Activated naive CD4-positive, alpha-beta T cell treated with Interleukin-2 at 50 U/mL for 16 hours (primary cell): Measurements from ENCODE around the gene KIAA1671.

ENCODE experiments used
- DNase-seq: peaks from one replicate; pipeline ENCODE4 v3.0.0-alpha.2; 2020

The KIAA1671 gene

GRCh38 chr22:25096638-25097405 is 144.3 kb downstream of the KIAA1671 start:
- no peak for DNase-seq

- DNase-seq: no peak
Observed at GRCh38 chr22:25098445-25099081, 146.0 kb downstream of the KIAA1671 start.

- no peak for DNase-seq
Observed at GRCh38 chr22:25099202-25099601, 146.7 kb downstream of the KIAA1671 start.

DNA sequence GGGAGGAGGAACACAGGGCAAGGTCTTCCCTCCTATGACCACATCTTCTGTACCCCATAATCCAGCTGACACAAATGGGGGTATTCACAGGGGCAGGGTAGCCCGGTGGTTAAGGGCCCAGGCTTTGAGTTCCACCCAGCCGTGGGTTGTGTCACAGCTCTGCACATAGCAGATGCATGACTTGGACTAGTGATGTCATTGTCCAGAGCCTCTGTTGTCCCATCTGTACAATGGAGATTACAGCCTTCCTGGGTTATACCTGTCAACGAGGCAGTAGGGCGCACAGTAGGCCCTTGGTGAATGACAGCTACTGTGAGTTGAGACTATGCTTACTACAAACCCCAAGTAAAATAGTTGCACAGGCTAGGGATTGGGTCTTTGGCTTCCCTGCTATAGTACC is 147.9 kb downstream of the KIAA1671 start:
- DNase-seq: no peak

DNA sequence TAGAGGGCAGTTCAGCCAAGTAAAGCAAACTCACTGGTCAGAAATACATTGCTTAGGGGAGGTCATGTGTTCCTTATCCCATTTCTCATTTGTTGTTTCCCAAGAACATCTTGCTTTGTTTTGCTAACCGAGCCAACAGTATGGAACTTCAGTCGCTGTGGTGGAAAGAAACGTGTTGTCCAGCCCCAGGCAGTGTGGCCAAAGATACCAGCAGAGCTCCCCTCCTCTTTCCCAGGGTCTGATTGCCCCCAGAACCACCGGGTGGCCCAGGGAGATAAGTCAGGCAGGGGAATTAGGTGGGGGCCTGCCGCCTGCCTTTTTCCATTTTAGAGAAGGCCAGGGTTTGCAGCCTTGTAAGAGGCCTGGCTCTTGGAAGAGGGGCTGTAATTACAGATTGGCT is 148.4 kb downstream of the KIAA1671 start:
- DNase-seq: no peak

DNA sequence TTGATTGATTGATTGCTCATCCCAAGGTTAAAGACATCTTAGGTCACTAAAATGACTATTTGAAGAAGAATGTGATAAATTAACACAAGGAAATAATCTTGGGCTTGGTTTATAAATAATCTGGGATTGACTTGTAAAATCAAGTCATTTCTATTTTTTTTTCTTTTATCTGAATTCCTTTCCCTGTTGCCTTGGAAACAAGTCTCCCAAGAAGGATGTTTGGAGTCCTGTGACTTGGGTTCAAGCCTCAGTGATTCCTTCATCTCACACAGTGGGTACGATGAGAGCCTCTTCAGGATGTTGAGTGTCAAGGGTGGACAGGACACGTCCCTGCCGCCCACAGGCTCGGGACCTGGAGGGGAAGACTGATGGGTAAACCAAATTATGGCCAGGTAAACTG is 149.0 kb downstream of the KIAA1671 start:
- no peak for DNase-seq

- DNase-seq: no peak
Observed at GRCh38 chr22:25101986-25102385, 149.5 kb downstream of the KIAA1671 start.

DNA sequence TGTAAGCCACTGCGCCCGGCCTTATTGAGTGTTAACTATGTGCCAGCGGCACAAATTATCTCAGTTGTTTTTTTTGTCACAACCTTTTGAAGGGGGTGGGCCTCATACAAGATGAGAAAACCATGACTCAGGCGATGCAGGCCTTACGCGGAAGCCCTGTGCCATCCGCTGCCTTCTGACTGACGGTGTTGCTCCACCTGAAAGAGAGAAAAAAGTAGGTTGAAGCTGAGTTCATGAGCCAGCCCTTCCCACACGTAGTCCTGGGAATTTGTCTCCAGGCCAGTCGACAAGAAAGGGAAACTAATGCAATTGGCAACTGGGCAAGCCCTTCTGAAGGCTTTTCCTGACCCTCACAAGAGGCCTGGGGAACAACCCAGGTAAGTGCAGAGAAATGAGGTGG is 150.2 kb downstream of the KIAA1671 start:
- no peak for DNase-seq

GRCh38 chr22:25104367-25104766 is 151.9 kb downstream of the KIAA1671 start:
- no peak for DNase-seq

- no peak for DNase-seq
Observed at GRCh38 chr22:25105817-25106650, 153.5 kb downstream of the KIAA1671 start.

DNA sequence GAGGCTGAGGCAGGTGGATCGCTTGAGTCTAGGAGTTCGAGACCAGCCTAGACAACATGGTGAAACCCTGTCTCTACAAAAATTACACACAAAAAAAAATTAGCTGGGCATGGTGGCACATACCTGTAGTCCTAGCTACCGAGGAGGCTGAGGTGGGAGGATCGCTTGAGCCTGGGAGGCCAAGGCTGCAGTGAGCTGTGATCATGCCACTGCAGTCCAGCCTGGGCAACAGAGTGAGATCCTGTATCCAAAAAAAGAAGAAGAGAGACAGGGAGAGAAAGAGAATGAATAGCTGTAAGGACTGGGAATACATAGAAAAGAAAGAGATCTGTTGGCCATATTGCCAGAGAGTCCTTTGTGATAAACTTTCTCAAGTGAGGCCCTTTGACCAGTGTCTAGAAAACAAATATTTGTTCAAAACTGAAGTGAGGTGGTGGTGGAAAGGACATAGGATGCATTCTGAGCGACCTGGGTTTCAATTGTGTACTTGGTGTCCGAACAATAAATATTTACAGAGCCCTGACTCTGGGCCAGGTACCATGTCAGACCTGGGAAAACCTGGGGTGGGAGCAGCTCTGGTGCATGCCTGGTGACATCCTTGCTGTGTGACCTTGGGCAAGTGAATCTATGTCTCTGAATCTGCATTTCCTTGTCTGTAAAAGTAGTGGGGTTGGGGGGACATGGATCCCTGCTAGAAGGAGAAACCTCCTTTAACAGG is 157.5 kb downstream of the KIAA1671 start:
- no peak for DNase-seq

DNA sequence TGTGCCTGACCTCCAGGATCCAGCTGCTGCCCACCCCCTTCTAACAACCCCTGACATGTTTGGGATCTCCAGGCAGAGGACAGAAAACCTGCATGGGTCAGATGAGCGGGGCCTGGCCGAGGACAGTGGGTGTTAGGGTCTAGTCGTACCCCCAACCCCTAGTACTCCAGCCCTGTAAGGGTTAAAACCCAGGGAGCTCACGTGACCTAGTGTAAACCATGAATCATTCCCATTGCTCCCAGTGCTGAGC is 158.0 kb downstream of the KIAA1671 start:
- no peak for DNase-seq

- peak; percentile 40 for DNase-seq
Observed at GRCh38 chr22:25110846-25111578, 158.5 kb downstream of the KIAA1671 start.

- no peak for DNase-seq
Observed at GRCh38 chr22:25111579-25112517, 159.3 kb downstream of the KIAA1671 start.

- no peak for DNase-seq
Observed at GRCh38 chr22:25112538-25113253, 160.2 kb downstream of the KIAA1671 start.

GRCh38 chr22:25113316-25113721 is 160.8 kb downstream of the KIAA1671 start:
- DNase-seq: no peak

- DNase-seq: no peak
Observed at GRCh38 chr22:25114369-25115362, 162.2 kb downstream of the KIAA1671 start.

- no peak for DNase-seq
Observed at GRCh38 chr22:25119609-25120008, 167.1 kb downstream of the KIAA1671 start.

- DNase-seq: no peak
Observed at GRCh38 chr22:25120093-25120561, 167.6 kb downstream of the KIAA1671 start.
